Small intestine (tissue), 7 donors: ENCODE results near the gene SNX8. TPM values are rescaled to one million over a fixed set of nuclear protein-coding genes. Genes with fewer than 3 reads are reported as not detected.

Source experiments
- DNase-seq, 2 donors: peaks; one replicate each; pipeline versions ENCODE4 v3.0.0 to v3.0.0-alpha.2; 2013
- FAIRE-seq: peaks from 2 replicates; lab custom pipeline; 2012; peaks lifted over from hg19 to GRCh38; lab: Jason Lieb, UNC
- H3K27ac ChIP-seq, 3 donors: one replicate each; pipeline ENCODE4 v1.5.1; 2013; ENCODE audit warnings: low read length in 2 of 3, mild to moderate bottlenecking in 2 of 3, control low read depth in 1 of 3, inconsistent platforms in 1 of 3, low read depth in 1 of 3, moderate library complexity in 1 of 3
- H3K27me3 ChIP-seq, 3 donors: one replicate each; pipeline ENCODE4 v1.6.1; 2013; ENCODE audit warnings: low read length in 3 of 3, inconsistent platforms in 1 of 3; ENCODE audit not compliant: control insufficient read depth in 3 of 3, insufficient read depth in 3 of 3
- H3K36me3 ChIP-seq, 3 donors: one replicate each; pipeline ENCODE4 v1.6.1; 2013; ENCODE audit warnings: low read length in 3 of 3, inconsistent platforms in 1 of 3, low read depth in 1 of 3, mild to moderate bottlenecking in 1 of 3, moderate library complexity in 1 of 3; ENCODE audit not compliant: control insufficient read depth in 3 of 3, insufficient read depth in 2 of 3
- H3K4me1 ChIP-seq, 3 donors: one replicate each; pipeline ENCODE4 v1.6.1; 2013; ENCODE audit warnings: low read length in 2 of 3, inconsistent platforms in 1 of 3, low read depth in 1 of 3, mild to moderate bottlenecking in 1 of 3, moderate library complexity in 1 of 3; ENCODE audit not compliant: control insufficient read depth in 3 of 3, insufficient read depth in 2 of 3
- H3K4me3 ChIP-seq, 3 donors: one replicate each; pipeline ENCODE4 v1.5.1; 2013; ENCODE audit warnings: low read length in 3 of 3, control low read depth in 1 of 3, inconsistent platforms in 1 of 3, low read depth in 1 of 3, mild to moderate bottlenecking in 1 of 3, moderate library complexity in 1 of 3
- H3K9me3 ChIP-seq, 2 donors: one replicate each; pipeline ENCODE4 v1.6.1; 2013; ENCODE audit warnings: low read depth in 1 of 2, low read length in 1 of 2; ENCODE audit not compliant: control insufficient read depth in 2 of 2, insufficient read depth in 1 of 2
- WGBS, 3 donors: extraction: QIAGEN DNeasy Blood & Tissue Kit; methylation state at CpG; one replicate each; pipeline ENCODE4 v1.1.7; 2013; 5-methylcytosine and 5-hydroxymethylcytosine counted together
- polyA plus RNA-seq, 4 donors: library from polyadenylated mRNA; stranded (reverse) in 3 of 4; unstranded in 1 of 4; fragments of 200-250 nt in 3 of 4; fragments of 120-200 nt in 1 of 4; gene quantifications; one replicate each; pipeline versions ENCODE4 v1.2.1 to v1.2.3, GENCODE V29; 2013
- donor health status: healthy with polysubstance abuse.
- donor health status: control.
- donor health status: control.
- donor health status: Bipolar disorder and iron deficiency.
- donor health status: healthy.

The SNX8 gene
- polyA plus RNA-seq, 4 donors = 17.5 to 39.7 (median 19.2) TPM

DNA sequence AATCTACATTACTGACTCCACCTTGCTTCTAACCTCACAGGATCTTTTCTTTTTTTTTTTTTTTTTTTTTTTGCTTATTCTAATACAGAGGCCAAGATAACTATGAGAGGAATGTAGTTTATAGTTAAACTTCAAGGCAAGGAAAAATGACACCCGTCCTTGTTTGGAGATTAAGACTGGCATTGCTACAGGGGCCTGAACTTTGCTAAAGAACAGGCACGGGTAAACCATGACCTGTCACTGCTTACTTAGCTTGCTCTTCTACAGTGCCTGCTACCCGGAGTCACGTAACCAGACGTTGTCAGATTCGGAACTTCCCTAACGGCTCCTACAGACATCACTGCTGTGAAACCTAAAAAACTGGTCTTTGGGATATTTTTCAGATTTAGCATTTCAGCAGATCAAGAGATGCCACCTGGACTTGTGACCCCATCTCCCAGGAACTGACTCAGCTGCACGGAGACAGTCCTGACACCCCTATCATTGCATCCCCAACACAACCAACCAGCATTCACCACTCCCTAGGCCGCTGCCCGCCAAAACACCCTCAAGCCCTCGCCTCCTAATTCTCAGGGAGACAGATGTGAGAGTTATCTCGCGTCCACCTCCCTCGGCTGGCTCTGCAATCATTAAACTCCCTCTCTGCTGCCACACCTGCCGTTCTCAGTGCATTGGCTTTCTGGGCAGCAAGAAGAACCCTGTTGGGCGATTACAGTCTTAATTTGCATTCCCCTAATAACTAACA is 109.0 kb downstream of the SNX8 start:
- 91 to 92% (median 92%) methylated on average over 16 of the region's 16 CpGs for WGBS, 3 donors
- Histone ChIP-seq H3K27me3 (no peaks in the 10 kb centered on the region), H3K27ac (no peak overlapping the region), H3K4me3 (no peak overlapping the region), H3K4me1 (no peaks in the 10 kb centered on the region), H3K36me3 (peaks cover 0 to 70% (median 3%) of the 10 kb centered on the region in 3 donors), H3K9me3 (no peaks in the 10 kb centered on the region)
- FAIRE-seq (no peak), DNase-seq (no peak)

DNA sequence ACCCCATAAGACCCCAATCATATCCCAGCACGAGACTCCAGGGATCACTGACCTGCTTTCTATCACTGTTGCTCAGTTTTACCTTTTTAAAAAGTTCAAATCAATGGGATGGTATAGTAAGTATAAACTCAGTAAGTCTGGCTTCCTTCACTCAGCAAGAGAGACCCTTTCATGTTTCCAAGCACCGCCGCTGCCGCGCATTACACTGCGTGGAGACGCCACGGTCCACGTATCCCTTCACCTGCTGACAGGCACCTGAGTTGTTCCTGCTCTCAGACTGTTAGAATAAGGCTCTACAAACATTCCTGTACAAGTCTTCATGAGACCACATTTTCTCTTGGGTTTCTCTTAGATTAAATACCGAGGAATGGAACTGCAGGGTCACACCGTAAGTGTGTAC is 109.8 kb downstream of the SNX8 start:
- WGBS, 3 donors = 92 to 97% (median 96%) methylated on average over 11 of the region's 11 CpGs
- Histone ChIP-seq H3K27ac (no peak overlapping the region), H3K4me1 (no peaks in the 10 kb centered on the region), H3K9me3 (no peaks in the 10 kb centered on the region), H3K4me3 (no peak overlapping the region), H3K36me3 (peaks cover 0 to 74% (median 3%) of the 10 kb centered on the region in 3 donors), H3K27me3 (no peaks in the 10 kb centered on the region)
- FAIRE-seq = no peak
- no peak for DNase-seq

- H3K4me3 ChIP-seq = no peak overlapping the region
- H3K27me3 ChIP-seq = no peaks in the 10 kb centered on the region
- no peaks in the 10 kb centered on the region for H3K9me3 ChIP-seq
- no peak overlapping the region for H3K27ac ChIP-seq
- 72 to 91% (median 86%) methylated on average over 13 of the region's 13 CpGs for WGBS, 3 donors
- FAIRE-seq = no peak
- DNase-seq = no peak
- H3K36me3 ChIP-seq = peaks cover 0 to 75% (median 3%) of the 10 kb centered on the region in 3 donors
- no peaks in the 10 kb centered on the region for H3K4me1 ChIP-seq
Measured at GRCh38 chr7:2203766-2204300, 110.4 kb downstream of the SNX8 start.

DNA sequence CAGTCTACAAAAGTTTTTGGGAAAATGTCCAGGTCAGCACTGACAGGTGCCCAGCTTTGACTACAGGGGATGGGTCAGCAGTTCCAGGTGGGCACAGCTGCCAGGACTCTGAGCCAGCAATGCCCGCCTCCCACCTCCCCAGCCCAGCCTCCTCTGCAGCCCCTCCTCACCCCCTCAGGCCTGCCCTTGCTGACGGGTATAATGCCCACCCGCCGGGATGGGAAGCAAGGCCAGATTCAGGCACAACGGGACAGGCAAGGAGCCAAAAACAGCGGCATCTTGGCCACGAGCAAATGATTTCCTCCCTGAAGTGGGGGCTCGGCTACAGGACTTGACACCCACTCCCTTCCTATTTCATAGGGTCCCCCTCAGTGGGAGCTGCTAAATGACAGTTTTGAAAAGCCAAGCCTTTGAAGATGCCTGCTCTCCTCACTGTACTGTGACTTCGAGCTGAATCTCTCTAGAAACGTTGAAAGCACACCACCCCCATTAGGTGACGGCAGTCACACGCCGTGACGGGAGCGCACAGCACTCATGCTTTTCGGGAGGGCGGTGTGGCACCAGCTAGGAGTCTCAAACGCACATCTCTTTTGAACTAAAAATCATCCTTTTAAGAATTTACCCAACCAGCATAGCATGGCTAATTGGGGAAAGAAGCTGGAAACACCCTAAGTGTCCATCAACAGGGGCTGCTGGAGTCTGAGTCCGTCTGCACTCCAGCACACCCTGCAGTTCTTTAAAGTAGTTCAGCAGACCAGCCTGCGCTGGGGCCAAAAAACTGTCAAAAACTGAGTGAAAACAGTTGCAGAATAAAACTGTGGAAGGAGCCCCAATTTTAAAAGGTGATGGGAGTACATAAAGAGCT is 111.1 kb downstream of the SNX8 start:
- no peaks in the 10 kb centered on the region for H3K4me1 ChIP-seq
- FAIRE-seq (no peak), DNase-seq (no peak)
- WGBS, 3 donors = 84 to 88% (median 88%) methylated on average over 20 of the region's 20 CpGs
- no peaks in the 10 kb centered on the region for H3K9me3 ChIP-seq
- no peaks in the 10 kb centered on the region for H3K27me3 ChIP-seq
- H3K36me3 ChIP-seq = peaks cover 0 to 75% (median 0%) of the 10 kb centered on the region in 3 donors
- H3K27ac ChIP-seq = no peak overlapping the region
- H3K4me3 ChIP-seq = no peak overlapping the region

- no peaks in the 10 kb centered on the region for H3K4me1 ChIP-seq
- 88 to 93% (median 89%) methylated on average over 14 of the region's 14 CpGs for WGBS, 3 donors
- no peak overlapping the region for H3K4me3 ChIP-seq
- DNase-seq = no peak
- H3K27ac ChIP-seq = no peak overlapping the region
- FAIRE-seq = no peak
- peaks cover 0 to 75% (median 0%) of the 10 kb centered on the region in 3 donors for H3K36me3 ChIP-seq
- H3K27me3 ChIP-seq = no peaks in the 10 kb centered on the region
- no peaks in the 10 kb centered on the region for H3K9me3 ChIP-seq
Measured at GRCh38 chr7:2202361-2202761, 111.9 kb downstream of the SNX8 start.

Other genes with a start within 250 kb of the SNX8 start
- gene MAD1L1, start 81.5 kb downstream of the SNX8 start, polyA plus RNA-seq = 10 to 100 TPM; 12.3 to 21.7 (median 18.1) TPM
- gene MRM2, start 72.2 kb downstream of the SNX8 start, polyA plus RNA-seq = 10 to 100 TPM; 13.5 to 27.8 (median 20.4) TPM
- 10 to 100 TPM; 22.1 to 39.6 (median 22.4) TPM for gene NUDT1, start 72.2 kb downstream of the SNX8 start, polyA plus RNA-seq
- gene EIF3B, start 40.4 kb upstream of the SNX8 start, polyA plus RNA-seq = 100 to 1,000 TPM in 1 of 4 donors, 10 to 100 TPM in 3; 53.9 to 114 (median 80.7) TPM
- gene CHST12, start 89.2 kb upstream of the SNX8 start, polyA plus RNA-seq = 10 to 100 TPM in 2 of 4 donors, 1 to 10 TPM in 2; 1.8 to 10.9 (median 6.8) TPM
- gene GRIFIN, start 162.0 kb upstream of the SNX8 start, polyA plus RNA-seq = not detected
- 10 to 100 TPM; 10.5 to 39.3 (median 17.5) TPM for gene LFNG, start 205.3 kb upstream of the SNX8 start, polyA plus RNA-seq
- gene BRAT1, start 241.1 kb upstream of the SNX8 start, polyA plus RNA-seq = 10 to 100 TPM; 25.1 to 40.3 (median 28.2) TPM
- 10 to 100 TPM; 10.4 to 20.8 (median 15.5) TPM for gene IQCE, start 244.5 kb upstream of the SNX8 start, polyA plus RNA-seq